AG08395 (cell line): ENCODE measurements around the gene RTN4RL2.
A peak's percentile ranks its signal among the peaks of the same experiment; 100 is the strongest.

Experiments
- DNase-seq: peaks from one replicate; pipeline ENCODE4 v3.0.0; 2012; ENCODE audit warnings: mixed read lengths, low spot score

RTN4RL2 gene

DNA sequence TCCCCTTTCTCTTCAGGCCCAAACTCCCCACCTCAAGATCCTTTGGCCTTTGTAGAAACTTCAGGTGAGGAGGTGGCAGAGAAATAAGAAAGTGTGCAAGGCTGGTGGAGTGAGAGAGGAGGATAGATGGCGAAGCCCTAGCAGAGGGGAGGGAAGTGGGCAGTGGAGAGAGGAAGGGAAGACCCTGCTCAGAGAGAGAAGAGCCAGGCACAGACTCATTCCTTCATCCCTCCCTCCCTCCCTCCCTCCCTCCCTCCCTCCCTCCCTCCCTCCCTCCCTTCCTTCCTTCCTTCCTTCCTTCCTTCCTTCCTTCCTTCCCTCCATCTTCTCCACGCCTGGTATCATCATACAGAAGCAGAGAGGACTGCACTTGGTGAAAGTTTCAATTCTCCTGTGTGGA is 21.0 kb downstream of the RTN4RL2 start:
- no peak for DNase-seq

- DNase-seq: no peak
These were observed 21.8 kb downstream of the RTN4RL2 start for GRCh38 chr11:57481915-57482781.

DNA sequence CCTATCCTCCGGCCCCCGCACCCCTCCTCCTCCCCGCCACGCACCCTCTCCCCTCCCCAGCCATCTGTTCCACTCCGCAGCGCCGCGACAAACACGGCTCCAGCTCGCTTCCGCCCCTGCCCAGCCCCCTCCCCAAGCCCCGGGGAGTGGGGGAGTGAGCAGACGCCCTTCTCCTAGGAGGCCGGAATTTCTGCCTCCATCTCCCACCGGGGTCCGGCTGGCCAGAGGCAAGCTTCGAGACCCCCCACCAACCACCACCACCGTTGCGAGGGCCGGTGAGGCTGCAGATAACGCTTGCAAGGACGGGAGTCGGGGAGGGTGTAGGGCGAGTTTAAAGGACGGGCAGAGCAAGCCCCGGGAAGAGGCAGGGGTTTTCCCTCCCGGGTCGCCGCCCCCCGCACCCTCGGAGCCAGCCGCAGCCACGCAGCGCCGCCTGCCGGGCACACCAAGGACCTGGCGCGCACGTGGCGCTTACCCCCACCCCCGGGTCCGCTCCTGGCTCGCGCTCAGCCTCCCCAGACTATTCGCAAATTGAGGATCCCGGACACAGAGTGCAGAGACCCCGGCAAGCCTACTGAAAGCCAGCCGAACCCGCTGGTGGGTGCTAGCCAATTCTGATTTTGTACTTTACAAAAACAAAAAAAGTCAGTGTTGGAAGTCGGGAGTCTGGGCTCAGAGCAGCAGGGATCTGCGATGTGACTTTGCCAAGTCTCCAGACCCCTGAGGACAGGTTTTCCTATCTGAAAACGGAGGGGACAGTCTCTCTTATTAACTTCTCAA is 22.6 kb downstream of the RTN4RL2 start:
- peak; percentile 62 for DNase-seq

DNA sequence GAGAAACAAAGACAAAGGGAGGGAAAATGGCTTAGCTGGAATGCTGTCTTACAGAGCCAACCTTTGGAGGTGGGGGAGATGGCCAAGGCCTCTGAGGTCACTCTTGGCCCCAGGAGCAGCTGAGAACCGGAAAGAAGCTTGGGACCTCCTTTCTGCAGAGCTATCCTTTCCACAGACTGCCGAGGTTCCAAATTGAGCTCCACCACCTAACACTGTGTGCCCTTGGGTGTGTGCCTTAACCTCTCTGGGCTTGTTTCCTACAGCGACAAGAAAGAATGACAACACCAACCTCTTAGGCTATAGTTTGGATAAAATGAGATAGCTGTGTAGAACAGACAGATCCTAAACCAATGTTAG is 23.2 kb downstream of the RTN4RL2 start:
- no peak for DNase-seq

- DNase-seq: no peak
These were observed 23.9 kb downstream of the RTN4RL2 start for GRCh38 chr11:57484141-57484710.

GRCh38 chr11:57485217-57485990 is 25.1 kb downstream of the RTN4RL2 start:
- no peak for DNase-seq

GRCh38 chr11:57487021-57487778 is 26.9 kb downstream of the RTN4RL2 start:
- DNase-seq: no peak

DNA sequence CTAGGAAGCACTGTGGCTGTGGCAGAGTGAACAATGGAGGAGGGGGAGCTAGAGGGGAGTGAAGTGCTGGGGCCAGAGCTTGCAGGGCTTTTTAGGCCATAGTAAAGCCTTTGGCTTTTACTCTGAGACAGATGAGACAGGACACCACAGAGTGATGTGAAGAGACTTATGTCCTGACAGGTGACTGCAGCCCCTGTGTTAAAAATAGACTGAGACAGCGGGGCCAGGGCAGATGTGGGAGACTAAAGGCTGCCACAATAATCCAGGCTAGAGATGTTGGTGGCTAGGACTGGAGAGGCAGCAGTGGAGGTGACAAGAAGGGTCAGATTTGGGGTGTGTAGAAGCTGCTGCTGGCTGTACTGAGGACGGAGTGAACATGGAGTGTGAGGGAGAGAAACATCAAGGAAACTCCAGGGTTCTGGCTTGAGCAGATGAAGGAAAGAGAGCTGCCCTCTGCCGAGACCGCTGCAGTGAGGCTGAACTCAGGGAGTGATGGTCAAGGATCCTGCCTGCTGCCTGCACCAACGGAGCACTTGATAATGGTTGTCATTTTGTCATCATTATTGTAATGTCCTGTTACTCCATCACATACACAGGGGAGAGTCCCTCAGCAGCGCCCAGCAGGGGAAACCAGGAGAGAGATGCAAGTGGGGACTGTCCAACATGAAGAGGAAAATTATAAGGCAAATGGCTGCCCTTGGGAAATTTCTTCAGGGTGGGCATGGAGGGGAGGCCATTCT is 27.8 kb downstream of the RTN4RL2 start:
- DNase-seq: no peak

- no peak for DNase-seq
These were observed 30.3 kb downstream of the RTN4RL2 start for GRCh38 chr11:57490456-57491248.

- peak; percentile 48 for DNase-seq
These were observed 31.2 kb downstream of the RTN4RL2 start for GRCh38 chr11:57491371-57492061.

DNA sequence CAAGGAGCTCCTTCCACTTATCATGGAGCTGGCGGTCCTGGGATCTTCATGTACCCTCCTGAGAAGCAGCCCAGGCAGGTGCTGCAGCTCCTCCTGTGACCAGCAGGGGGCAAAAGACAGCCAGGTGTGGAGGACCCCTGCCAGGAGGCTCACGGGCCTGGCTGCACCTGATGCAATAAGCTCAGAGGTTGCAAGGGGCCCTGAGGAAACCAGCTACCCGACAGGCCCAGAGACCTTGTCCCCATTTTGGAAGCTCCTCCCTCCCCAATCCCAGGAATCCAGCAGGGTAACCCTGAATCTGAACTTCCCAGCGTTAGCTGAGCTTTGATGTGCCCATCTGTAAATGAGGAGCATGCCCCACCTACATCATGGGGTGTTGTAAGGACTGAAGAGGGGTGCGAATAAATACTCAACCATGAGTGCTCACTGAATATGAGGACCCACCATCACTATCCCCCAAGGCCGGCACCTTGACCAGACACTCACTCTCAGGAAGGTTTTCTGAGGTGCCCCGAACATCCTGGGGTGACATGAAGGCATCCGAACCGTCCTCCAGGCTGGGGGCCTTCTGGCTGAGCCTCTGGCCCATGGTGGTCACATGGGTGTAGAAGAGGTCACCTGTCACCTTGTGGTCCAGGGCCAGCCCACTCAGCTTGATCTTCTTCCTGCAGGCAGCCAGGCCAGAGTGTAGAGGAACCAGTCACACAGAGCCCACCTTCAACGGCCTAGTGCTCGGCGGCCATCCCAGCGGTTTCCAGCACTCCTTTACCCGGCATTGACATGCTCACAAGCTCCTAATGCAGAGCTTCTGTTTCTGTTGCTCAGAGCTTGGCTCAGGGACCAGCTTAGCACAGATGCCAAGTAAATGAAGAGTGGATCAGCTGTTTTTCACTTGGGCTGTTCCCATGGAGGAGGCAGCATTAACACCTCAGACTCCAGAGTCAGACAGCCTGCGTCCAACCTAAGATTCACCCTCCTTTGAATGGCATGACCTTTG is 33.5 kb downstream of the RTN4RL2 start:
- DNase-seq: no peak

DNA sequence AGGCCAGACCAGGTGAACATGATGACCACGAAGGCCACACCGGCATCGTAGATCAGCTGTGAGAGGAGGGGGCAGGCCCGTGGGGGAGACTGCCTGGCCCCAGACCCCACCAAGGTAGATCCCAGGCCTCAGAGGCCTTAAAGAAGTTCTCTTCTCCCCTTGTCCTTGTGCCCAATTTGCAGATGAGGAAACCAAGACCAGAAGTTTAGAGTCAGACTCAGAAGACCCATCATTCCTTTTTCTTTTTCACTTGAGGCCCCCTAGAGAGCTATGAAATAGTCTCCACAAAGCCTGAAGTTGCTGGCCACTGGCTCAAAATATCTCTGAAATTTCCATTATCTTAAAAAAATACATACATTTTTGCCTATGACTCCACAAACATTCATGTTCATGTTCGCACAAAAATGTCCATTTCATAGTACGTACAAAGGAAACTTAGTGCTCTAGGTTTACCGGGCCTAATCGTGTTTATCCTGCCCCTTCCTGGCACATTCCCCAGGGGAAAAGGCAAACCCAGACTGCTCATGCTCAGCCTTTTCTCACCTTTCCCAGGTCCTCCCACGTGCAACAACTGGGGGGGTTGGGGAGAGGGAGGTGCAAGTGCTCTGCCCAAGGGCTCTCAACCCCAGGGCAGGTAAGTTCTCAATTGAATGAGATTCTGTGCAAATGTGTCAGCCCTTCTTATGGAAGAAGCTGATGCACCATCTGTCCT is 35.9 kb downstream of the RTN4RL2 start:
- DNase-seq: no peak

- DNase-seq: no peak
These were observed 37.2 kb downstream of the RTN4RL2 start for GRCh38 chr11:57497303-57498247.

DNA sequence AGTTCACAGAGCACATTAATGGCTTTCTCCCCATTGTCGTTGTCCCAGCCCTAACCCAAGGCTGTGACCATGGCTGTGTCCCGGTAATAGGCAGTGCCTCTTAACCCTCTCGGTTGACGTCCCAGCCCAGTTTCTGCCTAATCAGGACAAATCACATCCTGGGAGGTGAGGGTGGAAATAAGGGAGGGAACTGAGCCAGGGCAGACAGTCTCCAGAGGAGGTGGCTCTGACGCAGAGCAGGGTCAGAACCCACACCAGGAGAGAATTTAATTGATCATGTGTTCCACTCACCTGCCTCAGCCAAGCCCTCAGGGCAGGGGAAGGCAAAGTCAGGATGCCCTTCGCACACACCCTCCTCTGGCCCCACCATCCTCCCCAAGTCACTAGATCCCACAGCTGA is 38.2 kb downstream of the RTN4RL2 start:
- no peak for DNase-seq

DNA sequence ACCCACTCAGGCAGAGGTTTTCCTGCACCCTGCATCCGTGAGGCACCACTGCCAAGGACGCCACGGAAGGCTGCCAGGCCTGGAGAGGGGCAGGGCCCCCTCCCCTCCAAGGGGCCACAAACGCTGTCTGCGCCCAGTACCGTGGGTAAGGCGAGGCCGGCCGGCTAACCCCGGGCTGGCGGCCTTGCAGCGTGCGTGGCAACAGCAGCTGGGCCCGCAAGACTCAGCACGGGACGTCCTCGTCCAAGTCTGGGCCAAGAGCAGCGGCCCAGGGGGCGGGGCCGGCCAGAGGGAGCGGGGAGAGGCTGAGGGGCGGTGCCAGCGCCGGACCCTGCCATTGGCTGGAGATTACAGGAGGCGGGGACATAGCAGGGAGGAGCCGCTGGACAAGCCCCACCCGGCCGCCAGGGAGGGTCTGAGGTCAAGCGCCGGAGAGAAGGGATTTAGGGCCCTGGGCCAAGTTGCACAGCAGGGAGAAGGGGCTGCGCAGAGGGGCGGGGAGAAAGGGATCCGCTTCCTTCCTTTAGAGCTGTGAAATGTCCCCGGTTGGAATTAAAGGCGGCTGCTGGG is 39.2 kb downstream of the RTN4RL2 start:
- DNase-seq: peak; percentile 99

DNA sequence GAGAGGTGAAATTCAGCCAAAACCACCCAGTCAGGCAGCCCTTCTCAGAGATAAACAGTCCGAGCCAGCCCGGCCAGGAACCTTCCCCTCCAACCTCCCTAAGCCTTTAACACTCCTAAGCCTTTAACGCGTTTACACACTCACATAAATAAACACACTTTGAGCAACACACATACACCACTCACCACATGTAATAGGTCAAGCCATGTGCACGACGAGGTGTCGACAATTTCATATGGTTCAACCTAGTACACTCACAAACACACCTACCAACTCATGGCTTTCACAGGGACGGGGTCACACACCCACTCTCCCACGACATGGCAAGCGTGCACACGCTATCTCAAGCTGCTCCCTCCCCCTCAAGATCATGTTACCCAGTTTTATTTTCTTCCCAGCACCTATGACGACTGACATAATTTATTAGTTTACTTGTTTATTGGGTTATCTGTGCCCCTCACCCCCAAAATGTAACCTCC is 39.7 kb downstream of the RTN4RL2 start:
- DNase-seq: no peak
